Erythroblast (primary cell): ENCODE results near the gene RAB33A.

Experiments
- DNase-seq, 2 experiments: peaks; one replicate each; lab custom pipeline; 2025; lab: John Stamatoyannopoulos, UW
- GATA1 ChIP-seq: IDR thresholded peaks from 2 replicates; pipeline ENCODE4 v1.6.1; 2011; ENCODE audit warnings: low read depth, mild to moderate bottlenecking, control low read depth, low read length, moderate library complexity
- POLR2A ChIP-seq: IDR thresholded peaks from 2 replicates; pipeline ENCODE4 v1.6.1; 2011; ENCODE audit warnings: mild to moderate bottlenecking, low read length

The RAB33A gene

GRCh38 chrX:130162094-130162735, 9.5 kb upstream of the RAB33A start:
- TF ChIP-seq GATA1 (no peak), POLR2A (no peak)
- DNase-seq = no peak

GRCh38 chrX:130163398-130163797, 8.4 kb upstream of the RAB33A start:
- DNase-seq = no peak
- TF ChIP-seq GATA1 (no peak), POLR2A (no peak)

- TF ChIP-seq POLR2A (no peak), GATA1 (no peak)
- peak; percentile 74 to 81 for DNase-seq
Observed at GRCh38 chrX:130165181-130165702, 6.5 kb upstream of the RAB33A start.

GRCh38 chrX:130165703-130166502, 5.9 kb upstream of the RAB33A start, which contains the start of gene AIFM1:
TSS of gene AIFM1 (minus strand) at chrX:130165841. CDS start at chrX:130165656, 185 bp downstream.
- peak; percentile 94 for DNase-seq
- TF ChIP-seq POLR2A (peak; percentile 93), GATA1 (no peak)

GRCh38 chrX:130166503-130166777, 5.3 kb upstream of the RAB33A start:
- no peak for DNase-seq
- TF ChIP-seq POLR2A (no peak), GATA1 (no peak)

- DNase-seq = no peak
- TF ChIP-seq GATA1 (no peak), POLR2A (no peak)
Observed at GRCh38 chrX:130167040-130167439, 4.7 kb upstream of the RAB33A start.

GRCh38 chrX:130170752-130171445, 863 bp upstream of the RAB33A start:
- TF ChIP-seq GATA1 (no peak), POLR2A (peak; percentile 37)

GRCh38 chrX:130172127-130172845, 524 bp downstream of the RAB33A start:
- no peak for DNase-seq
- TF ChIP-seq POLR2A (no peak), GATA1 (no peak)

More at GRCh38 chrX:130170752-130171445, 863 bp upstream of the RAB33A start:
- peak; percentile 71 to 74 for DNase-seq

GRCh38 chrX:130173190-130173895, 1.6 kb downstream of the RAB33A start:
- TF ChIP-seq GATA1 = no peak
- peak; percentile 49 for TF ChIP-seq POLR2A
- peak; percentile 64 to 73 for DNase-seq

- DNase-seq = peak; percentile 26 to 43
Observed at GRCh38 chrX:130174045-130174704, 2.4 kb downstream of the RAB33A start.

GRCh38 chrX:130174937-130175336, 3.2 kb downstream of the RAB33A start:
- DNase-seq = no peak

More at GRCh38 chrX:130174045-130174704, 2.4 kb downstream of the RAB33A start:
- no peak for TF ChIP-seq GATA1
- no peak for TF ChIP-seq POLR2A

GRCh38 chrX:130176354-130176776, 4.6 kb downstream of the RAB33A start:
- peak in 1 of 2 experiments; percentile 19 for DNase-seq
- TF ChIP-seq GATA1 (no peak), POLR2A (no peak)

More at GRCh38 chrX:130174937-130175336, 3.2 kb downstream of the RAB33A start:
- no peak for TF ChIP-seq POLR2A
- no peak for TF ChIP-seq GATA1
